H9 (cell line): ENCODE data around the gene TRAF6. TPM values are rescaled to one million over a fixed set of nuclear protein-coding genes. Genes with fewer than 3 reads are reported as not detected.
A peak's percentile ranks its signal among the peaks of the same experiment; 100 is the strongest.

Source experiments
- DNase-seq: peaks from one replicate; pipeline ENCODE4 v3.0.0-alpha.2; 2017
- H2AFZ ChIP-seq: one replicate; pipeline ENCODE4 v1.6.1; 2013; ENCODE audit warnings: mild to moderate bottlenecking, low read length, control low read depth, moderate library complexity
- H2AK5ac ChIP-seq: 2 replicates; pipeline ENCODE4 v1.6.1; 2013; ENCODE audit warnings: low read length, control low read depth, mixed read lengths; ENCODE audit not compliant: insufficient read length
- H2BK120ac ChIP-seq: one replicate; pipeline ENCODE4 v1.6.1; 2013; ENCODE audit warnings: low read depth, mild to moderate bottlenecking, low read length, control low read depth, inconsistent platforms; ENCODE audit not compliant: poor library complexity, severe bottlenecking
- H2BK12ac ChIP-seq: 2 replicates; pipeline ENCODE4 v1.6.1; 2013; ENCODE audit warnings: low read length, control low read depth, mixed read lengths, low read depth; ENCODE audit not compliant: insufficient read length
- H2BK15ac ChIP-seq: 2 replicates; pipeline ENCODE4 v1.6.1; 2013; ENCODE audit warnings: low read depth, low read length, control low read depth
- H2BK20ac ChIP-seq: one replicate; pipeline ENCODE4 v1.6.1; 2013; ENCODE audit warnings: low read depth, mild to moderate bottlenecking, low read length, control low read depth, inconsistent platforms; ENCODE audit not compliant: poor library complexity, severe bottlenecking
- H2BK5ac ChIP-seq: 2 replicates; pipeline ENCODE4 v1.6.1; 2013; ENCODE audit warnings: low read length, control low read depth, mixed read lengths; ENCODE audit not compliant: insufficient read length
- H3K14ac ChIP-seq: 2 replicates; pipeline ENCODE4 v1.6.1; 2013; ENCODE audit warnings: low read length, control low read depth; ENCODE audit not compliant: insufficient read depth
- H3K18ac ChIP-seq: 2 replicates; pipeline ENCODE4 v1.6.1; 2013; ENCODE audit warnings: low read depth, mild to moderate bottlenecking, mixed read lengths, low read length, control low read depth; ENCODE audit not compliant: insufficient read length
- H3K23ac ChIP-seq: 2 replicates; pipeline ENCODE4 v1.6.1; 2013; ENCODE audit warnings: low read length, control low read depth, mixed read lengths, low read depth; ENCODE audit not compliant: insufficient read length
- H3K23me2 ChIP-seq: 2 replicates; pipeline ENCODE4 v1.6.1; 2013; ENCODE audit warnings: low read depth, mild to moderate bottlenecking, mixed read lengths, low read length, control low read depth; ENCODE audit not compliant: insufficient read length, poor library complexity, severe bottlenecking
- H3K27ac ChIP-seq: 2 replicates; pipeline ENCODE4 v1.5.1; 2013; ENCODE audit warnings: low read length, control low read depth, mixed read lengths, low read depth; ENCODE audit not compliant: insufficient read length
- H3K27me3 ChIP-seq: 2 replicates; pipeline ENCODE4 v1.6.1; 2013; ENCODE audit warnings: low read length, control low read depth, inconsistent platforms; ENCODE audit not compliant: insufficient read depth
- H3K4ac ChIP-seq: 2 replicates; pipeline ENCODE4 v1.6.1; 2013; ENCODE audit warnings: low read depth, mild to moderate bottlenecking, control low read depth, inconsistent platforms, low read length, moderate library complexity
- H3K4me1 ChIP-seq: 2 replicates; pipeline ENCODE4 v1.6.1; 2013; ENCODE audit warnings: low read length, control low read depth, inconsistent platforms; ENCODE audit not compliant: insufficient read depth
- H3K4me2 ChIP-seq: 2 replicates; pipeline ENCODE4 v1.6.1; 2013; ENCODE audit warnings: low read length, control low read depth, mixed read lengths; ENCODE audit not compliant: insufficient read length, insufficient read depth
- H3K56ac ChIP-seq: 2 replicates; pipeline ENCODE4 v1.6.1; 2013; ENCODE audit warnings: low read depth, mild to moderate bottlenecking, mixed read lengths, low read length, control low read depth; ENCODE audit not compliant: insufficient read length
- H3K79me1 ChIP-seq: 2 replicates; pipeline ENCODE4 v1.6.1; 2013; ENCODE audit warnings: low read depth, mild to moderate bottlenecking, moderate library complexity, low read length, control low read depth, inconsistent platforms; ENCODE audit not compliant: insufficient read depth, poor library complexity, severe bottlenecking
- H3K79me2 ChIP-seq: 2 replicates; pipeline ENCODE4 v1.6.1; 2013; ENCODE audit warnings: low read length, control low read depth, inconsistent platforms; ENCODE audit not compliant: insufficient read depth
- H3K9ac ChIP-seq: 2 replicates; pipeline ENCODE4 v1.6.1; 2013; ENCODE audit warnings: low read length, control low read depth, mixed read lengths; ENCODE audit not compliant: insufficient read length; ENCODE audit errors: extremely low read depth
- H3K9me3 ChIP-seq: one replicate; pipeline ENCODE4 v1.6.1; 2013; ENCODE audit warnings: low read depth, low read length, inconsistent platforms; ENCODE audit not compliant: control insufficient read depth
- H3T11ph ChIP-seq: one replicate; pipeline ENCODE4 v1.6.1; 2013; ENCODE audit warnings: mild to moderate bottlenecking, low read length, control low read depth, inconsistent platforms
- H4K20me1 ChIP-seq: one replicate; pipeline ENCODE4 v1.6.1; 2013; ENCODE audit not compliant: control insufficient read depth, insufficient read length, insufficient read depth
- H4K5ac ChIP-seq: 2 replicates; pipeline ENCODE4 v1.6.1; 2013; ENCODE audit warnings: low read depth, mild to moderate bottlenecking, mixed read lengths, low read length, control low read depth; ENCODE audit not compliant: insufficient read length
- H4K8ac ChIP-seq: replicated peaks from 2 replicates; pipeline ENCODE4 v1.6.1; 2013; ENCODE audit warnings: low read length, control low read depth, mixed read lengths, low read depth; ENCODE audit not compliant: insufficient read length
- H4K91ac ChIP-seq: 2 replicates; pipeline ENCODE4 v1.6.1; 2013; ENCODE audit warnings: low read depth, mild to moderate bottlenecking, moderate library complexity, mixed read lengths, low read length, control low read depth; ENCODE audit not compliant: insufficient read length
- H3K27ac Mint-ChIP-seq, 3 experiments: 2 replicates in 2 of 3; 3 replicates in 1 of 3; pipeline ENCODE4 v1.8.0; 2020 to 2021; ENCODE audit warnings: mixed read lengths in 3 of 3, mild to moderate bottlenecking in 1 of 3, moderate library complexity in 1 of 3
- H3K27me3 Mint-ChIP-seq: 2 replicates; pipeline ENCODE4 v1.8.0; 2021; ENCODE audit warnings: low read depth, mild to moderate bottlenecking, moderate library complexity, mixed read lengths
- H3K36me3 Mint-ChIP-seq, 3 experiments: 2 replicates in 2 of 3; 3 replicates in 1 of 3; pipeline ENCODE4 v1.8.0; 2020 to 2021; ENCODE audit warnings: low read depth in 3 of 3, mixed read lengths in 3 of 3; ENCODE audit not compliant: insufficient read depth in 1 of 3
- H3K4me1 Mint-ChIP-seq, 2 experiments: 2 replicates each; pipeline ENCODE4 v1.8.0; 2020; ENCODE audit warnings: mixed read lengths in 2 of 2
- H3K4me3 Mint-ChIP-seq, 2 experiments: 2 replicates in 1 of 2; 3 replicates in 1 of 2; pipeline ENCODE4 v1.8.0; 2020 to 2021; ENCODE audit warnings: mild to moderate bottlenecking in 2 of 2, mixed read lengths in 2 of 2, moderate library complexity in 1 of 2
- H3K9me3 Mint-ChIP-seq, 2 experiments: 2 replicates in 1 of 2; 3 replicates in 1 of 2; pipeline ENCODE4 v1.8.0; 2020; ENCODE audit warnings: mild to moderate bottlenecking in 2 of 2, mixed read lengths in 2 of 2, moderate library complexity in 1 of 2
- CTCF ChIP-seq: fragments of 200-600 bp; sonication (generic); conservative IDR thresholded peaks from 3 replicates; pipeline ENCODE4 v1.8.0; 2021; ENCODE audit warnings: antibody characterized with exemption, mild to moderate bottlenecking
- WGBS: extraction: QIAGEN DNeasy Blood & Tissue Kit; methylation state at CpG from one replicate; pipeline ENCODE4 v1.1.7; 2013; ENCODE audit warnings: missing lambda C conversion rate, low lambda C conversion rate, mixed read lengths; ENCODE audit not compliant: insufficient read length; ENCODE audit errors: extremely low coverage; 5-methylcytosine and 5-hydroxymethylcytosine counted together
- total RNA-seq: library from RNA; stranded (reverse); gene quantifications from 2 replicates; pipeline ENCODE4 v1.2.1, GENCODE V29; 2021

TRAF6 gene
- total RNA-seq, 1 experiment from 2014 or later = 9.9 TPM

GRCh38 chr11:36507824-36508489 is 2.1 kb downstream of the TRAF6 start:
- Histone ChIP-seq H3K79me1 (no peaks in the 10 kb centered on the region), H2AK5ac (no peak overlapping the region), H3K4me1 (peaks cover 2% of the 10 kb centered on the region; the same call in 1 of the 2 replicates), H3K27ac (no peak overlapping the region), H3K23me2 (peaks cover 7% of the 10 kb centered on the region), H2AFZ (no peak overlapping the region), H2BK20ac (no peak overlapping the region), H3K4ac (no peak overlapping the region), H3K79me2 (no peaks in the 10 kb centered on the region), H3K27me3 (no peaks in the 10 kb centered on the region), H4K91ac (no peak overlapping the region), H2BK15ac (no peak overlapping the region), H3K4me2 (no peak overlapping the region), H3K56ac (no peak overlapping the region), H3K18ac (no peak overlapping the region), H4K8ac (no peak overlapping the region), H3K9me3 (no peaks in the 10 kb centered on the region), H2BK120ac (no peak overlapping the region), H4K5ac (no peak overlapping the region), H3K9ac (no peak overlapping the region), H3K14ac (no peak overlapping the region), H2BK5ac (no peak overlapping the region), H3K23ac (no peak overlapping the region), H4K20me1 (no peaks in the 10 kb centered on the region), H2BK12ac (no peak overlapping the region), H3T11ph (no peak overlapping the region)
- no peak for DNase-seq
- peaks cover 15 to 17% of the 10 kb centered on the region in 2 experiments for H3K4me1 Mint-ChIP-seq
- no peak for TF ChIP-seq CTCF
- H3K36me3 Mint-ChIP-seq = peaks cover 0 to 2% (median 0%) of the 10 kb centered on the region in 3 experiments; a peak in 2 of 7 replicates
- H3K27me3 Mint-ChIP-seq = peaks cover 13% of the 10 kb centered on the region
- no peaks in the 10 kb centered on the region; a peak in 1 of 5 replicates for H3K9me3 Mint-ChIP-seq
- H3K27ac Mint-ChIP-seq = no peak overlapping the region
- WGBS = no CpG with 5 or more reads among the region's 7 CpGs
- peak overlapping the region; percentile 93 to 98 for H3K4me3 Mint-ChIP-seq
